Peyer's patch (tissue), 4 donors: ENCODE measurements around the gene TMEM178B.

Experiments used
- CTCF ChIP-seq, 6 experiments: fragments of 450-650 bp in 4 of 6; fragments of 200-600 bp in 2 of 6; sonication (generic) in 1 of 6; IDR thresholded peaks; one replicate each; pipeline ENCODE4 v1.5.1; 2017 to 2019; ENCODE audit warnings: antibody characterized with exemption in 6 of 6, mild to moderate bottlenecking in 3 of 6, moderate library complexity in 1 of 6
- POLR2A ChIP-seq, 2 donors: fragments of 450-650 bp; IDR thresholded peaks; one replicate each; pipeline ENCODE4 v1.5.1; 2017; ENCODE audit warnings: antibody characterized with exemption in 2 of 2, mild to moderate bottlenecking in 2 of 2, moderate library complexity in 2 of 2

GRCh38 chr7:141158561-141158960, 84.7 kb downstream of the TMEM178B start:
- TF ChIP-seq POLR2A (IDR thresholded peaks at IDR 0.05) (no peak), CTCF (IDR thresholded peaks at IDR 0.05) (no peak)
